ENCODE results near the gene CDC6.

Gene CDC6

DNA sequence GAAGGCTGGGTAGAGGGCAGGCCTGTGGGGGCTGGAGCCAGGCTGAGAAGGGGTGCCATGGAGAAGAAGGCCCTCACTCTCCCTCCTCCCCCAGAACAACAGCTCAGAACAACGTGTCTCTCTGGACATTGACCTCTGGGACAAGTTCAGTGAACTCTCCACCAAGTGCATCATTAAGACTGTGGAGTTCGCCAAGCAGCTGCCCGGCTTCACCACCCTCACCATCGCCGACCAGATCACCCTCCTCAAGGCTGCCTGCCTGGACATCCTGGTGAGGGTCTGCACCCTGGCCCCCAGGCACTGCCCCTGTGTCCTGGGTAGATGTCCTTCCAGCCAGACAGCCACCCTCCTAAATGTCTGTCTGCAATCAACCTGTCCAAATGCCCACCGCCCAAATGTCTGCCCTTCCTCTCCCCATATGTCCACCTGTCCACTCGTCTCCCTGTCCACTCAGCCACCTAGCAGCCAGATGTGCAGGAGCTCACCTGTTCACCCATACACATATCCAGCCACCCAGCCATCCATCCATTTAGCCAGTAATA, 64.6 kb downstream of the CDC6 start:
- no peak for DNase-seq (ENCODE audit: low read depth in 2 of 2)

DNA sequence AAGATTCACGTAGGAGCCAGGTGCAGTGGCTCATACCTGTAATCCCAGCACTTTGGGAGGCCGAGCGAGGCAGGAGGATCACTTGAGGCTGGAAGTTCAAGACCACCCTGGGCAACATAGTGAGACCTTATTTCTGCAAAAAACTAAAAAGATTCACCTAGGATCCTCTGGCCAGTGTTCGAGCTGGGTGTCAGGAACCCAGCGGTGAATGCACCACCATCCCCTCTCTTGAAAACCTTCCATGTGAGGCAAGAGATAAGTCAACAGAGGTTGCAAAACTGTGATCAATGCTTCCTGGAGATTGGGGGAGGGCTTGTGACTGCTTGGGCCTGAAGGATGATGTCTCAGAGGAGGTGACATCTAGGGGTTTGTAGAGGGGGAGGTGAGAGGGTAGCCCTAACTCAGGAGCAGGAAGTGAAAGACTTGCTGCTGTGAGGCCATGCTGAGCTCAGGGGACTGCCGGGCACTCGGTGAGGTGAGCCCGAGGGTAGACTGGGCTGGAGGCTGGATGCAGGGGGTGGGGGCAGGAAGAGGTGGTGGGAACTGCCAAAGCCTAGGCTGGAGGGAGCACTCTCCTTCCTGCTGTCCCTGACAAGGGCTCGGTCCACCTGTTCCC, 65.2 kb downstream of the CDC6 start:
- DNase-seq (ENCODE audit: low read depth in 2 of 2): no peak
